ENCODE data around the gene DENND1A.

- no peak for TF ChIP-seq CTCF (IDR thresholded peaks at IDR 0.05)
- TF ChIP-seq POLR2A (IDR thresholded peaks at IDR 0.05) = no peak
Observed at GRCh38 chr9:123723135-123723875, 206.6 kb downstream of the DENND1A start.

All from right lobe of liver (tissue), 4 donors.